ENCODE results near the gene BTLA. TPM values are rescaled to one million over a fixed set of nuclear protein-coding genes. Genes with fewer than 3 reads are reported as not detected.

Gene BTLA
- total and polyA plus RNA-seq, 10 of the 15 experiments (the other 5 are each of a cell fraction or from before 2014, with no cell fraction given), result 55.4 to 134 (median 84.2) TPM

DNA sequence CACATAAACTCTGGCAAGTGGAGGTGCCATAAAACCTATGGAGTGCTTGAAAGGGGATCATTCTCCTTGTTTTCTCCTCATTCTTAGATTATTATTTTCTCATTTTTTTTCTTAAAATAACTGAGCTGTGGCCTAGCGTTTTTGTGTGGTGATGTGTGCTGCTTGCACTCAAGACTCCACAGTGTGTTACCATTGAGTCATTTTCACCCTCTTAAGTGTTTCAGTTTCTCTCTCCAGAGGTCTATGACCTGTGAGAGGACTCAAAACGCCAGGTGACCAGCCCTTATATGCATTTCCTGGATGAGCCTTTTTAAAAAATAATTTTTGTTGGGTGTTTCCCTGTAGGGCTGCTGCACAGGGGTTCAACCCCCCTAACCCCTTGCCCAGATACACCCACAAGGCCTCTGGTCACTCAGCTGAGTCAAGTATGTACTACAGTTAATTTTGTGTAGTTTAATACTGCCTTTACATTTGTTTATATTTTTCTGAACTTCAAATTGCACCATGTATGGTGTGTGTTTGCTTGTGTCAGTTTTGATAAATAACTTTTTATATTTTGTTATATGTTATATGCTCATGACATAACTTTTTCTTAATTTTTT is 15.4 kb upstream of the BTLA start (continued):
- TF ChIP-seq, protein P1, sequence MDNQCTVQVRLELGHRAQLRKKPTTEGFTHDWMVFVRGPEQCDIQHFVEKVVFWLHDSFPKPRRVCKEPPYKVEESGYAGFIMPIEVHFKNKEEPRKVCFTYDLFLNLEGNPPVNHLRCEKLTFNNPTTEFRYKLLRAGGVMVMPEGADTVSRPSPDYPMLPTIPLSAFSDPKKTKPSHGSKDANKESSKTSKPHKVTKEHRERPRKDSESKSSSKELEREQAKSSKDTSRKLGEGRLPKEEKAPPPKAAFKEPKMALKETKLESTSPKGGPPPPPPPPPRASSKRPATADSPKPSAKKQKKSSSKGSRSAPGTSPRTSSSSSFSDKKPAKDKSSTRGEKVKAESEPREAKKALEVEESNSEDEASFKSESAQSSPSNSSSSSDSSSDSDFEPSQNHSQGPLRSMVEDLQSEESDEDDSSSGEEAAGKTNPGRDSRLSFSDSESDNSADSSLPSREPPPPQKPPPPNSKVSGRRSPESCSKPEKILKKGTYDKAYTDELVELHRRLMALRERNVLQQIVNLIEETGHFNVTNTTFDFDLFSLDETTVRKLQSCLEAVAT (IDR thresholded peaks at IDR 0.05), result peak; percentile 82; the same call in 1 of the 2 replicates
- peak; percentile 75 for TF ChIP-seq JUNB (IDR thresholded peaks at IDR 0.05)
- TF ChIP-seq EZH2 (IDR thresholded peaks at IDR 0.05; ENCODE audit: borderline replicate concordance, control insufficient read depth, low read depth, low read length), result no peak
- TF ChIP-seq, protein P2, sequence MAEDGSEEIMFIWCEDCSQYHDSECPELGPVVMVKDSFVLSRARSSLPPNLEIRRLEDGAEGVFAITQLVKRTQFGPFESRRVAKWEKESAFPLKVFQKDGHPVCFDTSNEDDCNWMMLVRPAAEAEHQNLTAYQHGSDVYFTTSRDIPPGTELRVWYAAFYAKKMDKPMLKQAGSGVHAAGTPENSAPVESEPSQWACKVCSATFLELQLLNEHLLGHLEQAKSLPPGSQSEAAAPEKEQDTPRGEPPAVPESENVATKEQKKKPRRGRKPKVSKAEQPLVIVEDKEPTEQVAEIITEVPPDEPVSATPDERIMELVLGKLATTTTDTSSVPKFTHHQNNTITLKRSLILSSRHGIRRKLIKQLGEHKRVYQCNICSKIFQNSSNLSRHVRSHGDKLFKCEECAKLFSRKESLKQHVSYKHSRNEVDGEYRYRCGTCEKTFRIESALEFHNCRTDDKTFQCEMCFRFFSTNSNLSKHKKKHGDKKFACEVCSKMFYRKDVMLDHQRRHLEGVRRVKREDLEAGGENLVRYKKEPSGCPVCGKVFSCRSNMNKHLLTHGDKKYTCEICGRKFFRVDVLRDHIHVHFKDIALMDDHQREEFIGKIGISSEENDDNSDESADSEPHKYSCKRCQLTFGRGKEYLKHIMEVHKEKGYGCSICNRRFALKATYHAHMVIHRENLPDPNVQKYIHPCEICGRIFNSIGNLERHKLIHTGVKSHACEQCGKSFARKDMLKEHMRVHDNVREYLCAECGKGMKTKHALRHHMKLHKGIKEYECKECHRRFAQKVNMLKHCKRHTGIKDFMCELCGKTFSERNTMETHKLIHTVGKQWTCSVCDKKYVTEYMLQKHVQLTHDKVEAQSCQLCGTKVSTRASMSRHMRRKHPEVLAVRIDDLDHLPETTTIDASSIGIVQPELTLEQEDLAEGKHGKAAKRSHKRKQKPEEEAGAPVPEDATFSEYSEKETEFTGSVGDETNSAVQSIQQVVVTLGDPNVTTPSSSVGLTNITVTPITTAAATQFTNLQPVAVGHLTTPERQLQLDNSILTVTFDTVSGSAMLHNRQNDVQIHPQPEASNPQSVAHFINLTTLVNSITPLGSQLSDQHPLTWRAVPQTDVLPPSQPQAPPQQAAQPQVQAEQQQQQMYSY (CRISPR knock-in tag; IDR thresholded peaks at IDR 0.05), result no peak
- no peak for TF ChIP-seq YBX1 (IDR thresholded peaks at IDR 0.05)
- TF ChIP-seq RFX5 (IDR thresholded peaks at IDR 0.05; ENCODE audit: low read depth, low read length), result no peak
- peak; percentile 66; the same call in 1 of the 2 replicates for TF ChIP-seq CREB1 (IDR thresholded peaks at IDR 0.05; ENCODE audit: low read depth)
- TF ChIP-seq, protein P3, sequence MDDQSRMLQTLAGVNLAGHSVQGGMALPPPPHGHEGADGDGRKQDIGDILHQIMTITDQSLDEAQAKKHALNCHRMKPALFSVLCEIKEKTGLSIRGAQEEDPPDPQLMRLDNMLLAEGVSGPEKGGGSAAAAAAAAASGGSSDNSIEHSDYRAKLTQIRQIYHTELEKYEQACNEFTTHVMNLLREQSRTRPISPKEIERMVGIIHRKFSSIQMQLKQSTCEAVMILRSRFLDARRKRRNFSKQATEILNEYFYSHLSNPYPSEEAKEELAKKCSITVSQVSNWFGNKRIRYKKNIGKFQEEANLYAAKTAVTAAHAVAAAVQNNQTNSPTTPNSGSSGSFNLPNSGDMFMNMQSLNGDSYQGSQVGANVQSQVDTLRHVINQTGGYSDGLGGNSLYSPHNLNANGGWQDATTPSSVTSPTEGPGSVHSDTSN (IDR thresholded peaks at IDR 0.05; ENCODE audit: insufficient replicate concordance, low read depth, low read length), result no peak
- TF ChIP-seq MTA2 (IDR thresholded peaks at IDR 0.05; ENCODE audit: low read depth), result peak; percentile 58; the same call in 1 of the 2 replicates
- TF ChIP-seq PML (IDR thresholded peaks at IDR 0.05; ENCODE audit: low read length), result peak; percentile 76
- TF ChIP-seq SIN3A (IDR thresholded peaks at IDR 0.05; ENCODE audit: low read depth, low read length), result no peak
- no peak for TF ChIP-seq LARP7 (IDR thresholded peaks at IDR 0.05)
- no peak for TF ChIP-seq RAD21 (IDR thresholded peaks at IDR 0.05; ENCODE audit: insufficient read depth, low read depth, low read length)
- TF ChIP-seq ZNF207 (IDR thresholded peaks at IDR 0.05; ENCODE audit: borderline replicate concordance), result no peak
- no peak for TF ChIP-seq SP1 (IDR thresholded peaks at IDR 0.05; ENCODE audit: low read depth, low read length)
- TF ChIP-seq JUND (IDR thresholded peaks at IDR 0.05; ENCODE audit: low read depth, low read length), result no peak
- TF ChIP-seq, protein P4, sequence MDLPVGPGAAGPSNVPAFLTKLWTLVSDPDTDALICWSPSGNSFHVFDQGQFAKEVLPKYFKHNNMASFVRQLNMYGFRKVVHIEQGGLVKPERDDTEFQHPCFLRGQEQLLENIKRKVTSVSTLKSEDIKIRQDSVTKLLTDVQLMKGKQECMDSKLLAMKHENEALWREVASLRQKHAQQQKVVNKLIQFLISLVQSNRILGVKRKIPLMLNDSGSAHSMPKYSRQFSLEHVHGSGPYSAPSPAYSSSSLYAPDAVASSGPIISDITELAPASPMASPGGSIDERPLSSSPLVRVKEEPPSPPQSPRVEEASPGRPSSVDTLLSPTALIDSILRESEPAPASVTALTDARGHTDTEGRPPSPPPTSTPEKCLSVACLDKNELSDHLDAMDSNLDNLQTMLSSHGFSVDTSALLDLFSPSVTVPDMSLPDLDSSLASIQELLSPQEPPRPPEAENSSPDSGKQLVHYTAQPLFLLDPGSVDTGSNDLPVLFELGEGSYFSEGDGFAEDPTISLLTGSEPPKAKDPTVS (IDR thresholded peaks at IDR 0.05; ENCODE audit: low read depth, low read length), result no peak
- TF ChIP-seq FOS (IDR thresholded peaks at IDR 0.05; ENCODE audit: borderline replicate concordance, extremely low read depth, insufficient read length), result no peak
- no peak for TF ChIP-seq MXI1 (IDR thresholded peaks at IDR 0.05; ENCODE audit: low read depth, low read length)
- TF ChIP-seq, protein P5, sequence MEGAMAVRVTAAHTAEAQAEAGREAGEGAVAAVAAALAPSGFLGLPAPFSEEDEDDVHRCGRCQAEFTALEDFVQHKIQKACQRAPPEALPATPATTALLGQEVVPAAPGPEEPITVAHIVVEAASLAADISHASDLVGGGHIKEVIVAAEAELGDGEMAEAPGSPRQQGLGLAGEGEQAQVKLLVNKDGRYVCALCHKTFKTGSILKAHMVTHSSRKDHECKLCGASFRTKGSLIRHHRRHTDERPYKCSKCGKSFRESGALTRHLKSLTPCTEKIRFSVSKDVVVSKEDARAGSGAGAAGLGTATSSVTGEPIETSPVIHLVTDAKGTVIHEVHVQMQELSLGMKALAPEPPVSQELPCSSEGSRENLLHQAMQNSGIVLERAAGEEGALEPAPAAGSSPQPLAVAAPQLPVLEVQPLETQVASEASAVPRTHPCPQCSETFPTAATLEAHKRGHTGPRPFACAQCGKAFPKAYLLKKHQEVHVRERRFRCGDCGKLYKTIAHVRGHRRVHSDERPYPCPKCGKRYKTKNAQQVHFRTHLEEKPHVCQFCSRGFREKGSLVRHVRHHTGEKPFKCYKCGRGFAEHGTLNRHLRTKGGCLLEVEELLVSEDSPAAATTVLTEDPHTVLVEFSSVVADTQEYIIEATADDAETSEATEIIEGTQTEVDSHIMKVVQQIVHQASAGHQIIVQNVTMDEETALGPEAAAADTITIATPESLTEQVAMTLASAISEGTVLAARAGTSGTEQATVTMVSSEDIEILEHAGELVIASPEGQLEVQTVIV (IDR thresholded peaks at IDR 0.05; ENCODE audit: borderline replicate concordance, partially characterized antibody), result no peak
